ENCODE measurements around the gene TNKS1BP1.
A peak's percentile ranks its signal among the peaks of the same experiment; 100 is the strongest.

Gene TNKS1BP1

DNA sequence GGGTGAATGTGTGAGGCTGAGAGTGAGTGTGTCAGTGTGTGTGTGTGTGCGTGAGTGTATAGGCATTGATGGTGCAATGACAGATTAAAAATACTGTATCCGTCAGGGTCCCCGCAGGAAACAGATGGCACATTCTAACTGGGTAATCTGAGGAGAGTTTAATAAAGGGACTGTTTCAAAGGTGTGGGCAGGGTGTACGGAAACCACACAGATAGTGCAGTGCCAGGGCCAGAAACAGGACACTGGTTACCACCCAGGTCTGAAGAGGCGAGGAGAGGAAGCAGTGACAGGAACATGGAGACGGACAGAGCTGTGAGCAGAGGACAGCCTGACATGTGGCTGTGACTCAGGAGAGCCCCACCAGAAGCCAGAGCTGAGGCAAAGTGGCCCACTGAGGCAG lies 29.9 kb upstream of the TNKS1BP1 start:
- 92 to 94% methylated on average over 6 of the region's 6 CpGs for WGBS, 2 experiments

DNA sequence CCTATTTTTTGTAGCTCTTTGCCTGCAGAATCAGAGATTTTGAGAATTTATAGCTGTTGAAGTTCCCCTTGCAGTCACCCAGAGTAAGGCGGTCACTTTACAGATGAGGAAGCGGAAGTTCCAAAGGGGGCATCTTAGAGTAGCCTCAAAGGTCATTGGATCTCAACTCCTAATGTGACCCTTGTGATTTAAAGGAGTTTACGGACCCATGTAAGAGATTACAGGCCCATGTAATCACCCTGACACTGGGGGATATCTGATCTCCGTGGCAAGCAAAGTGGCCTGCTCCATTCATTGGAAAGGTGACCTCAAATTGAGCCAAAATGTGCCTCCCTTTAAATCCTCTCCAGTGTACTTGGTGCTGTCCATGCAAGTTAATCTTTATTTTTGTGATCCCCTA lies 29.1 kb upstream of the TNKS1BP1 start:
- Histone ChIP-seq H3K27me3 (ENCODE audit: control insufficient read depth, insufficient read depth, low read length, poor library complexity, severe bottlenecking) (no peaks in the 10 kb centered on the region), H3K27ac (ENCODE audit: insufficient read depth, low read depth, low read length, poor library complexity, severe bottlenecking) (peak overlapping the region; percentile 83), H3K36me3 (ENCODE audit: control insufficient read depth, insufficient read depth, low read length) (no peaks in the 10 kb centered on the region), H3K4me1 (ENCODE audit: control insufficient read depth, insufficient read depth, low read length) (peaks cover 26% of the 10 kb centered on the region), H3K4me3 (ENCODE audit: insufficient read depth, low read depth, low read length) (no peak overlapping the region), H3K9me3 (ENCODE audit: control insufficient read depth, low read length) (no peaks in the 10 kb centered on the region)
- WGBS, 2 experiments = 73 to 74% methylated on average over 4 of the region's 4 CpGs

More for the DNA sequence above, 29.9 kb upstream of the TNKS1BP1 start:
- H3K27me3 ChIP-seq (ENCODE audit: control insufficient read depth, insufficient read depth, low read length, poor library complexity, severe bottlenecking) = no peaks in the 10 kb centered on the region
- no peaks in the 10 kb centered on the region for H3K9me3 ChIP-seq (ENCODE audit: control insufficient read depth, low read length)
- no peak overlapping the region for H3K27ac ChIP-seq (ENCODE audit: insufficient read depth, low read depth, low read length, poor library complexity, severe bottlenecking)
- peaks cover 26% of the 10 kb centered on the region for H3K4me1 ChIP-seq (ENCODE audit: control insufficient read depth, insufficient read depth, low read length)
- no peak overlapping the region for H3K4me3 ChIP-seq (ENCODE audit: insufficient read depth, low read depth, low read length)
- no peaks in the 10 kb centered on the region for H3K36me3 ChIP-seq (ENCODE audit: control insufficient read depth, insufficient read depth, low read length)

DNA sequence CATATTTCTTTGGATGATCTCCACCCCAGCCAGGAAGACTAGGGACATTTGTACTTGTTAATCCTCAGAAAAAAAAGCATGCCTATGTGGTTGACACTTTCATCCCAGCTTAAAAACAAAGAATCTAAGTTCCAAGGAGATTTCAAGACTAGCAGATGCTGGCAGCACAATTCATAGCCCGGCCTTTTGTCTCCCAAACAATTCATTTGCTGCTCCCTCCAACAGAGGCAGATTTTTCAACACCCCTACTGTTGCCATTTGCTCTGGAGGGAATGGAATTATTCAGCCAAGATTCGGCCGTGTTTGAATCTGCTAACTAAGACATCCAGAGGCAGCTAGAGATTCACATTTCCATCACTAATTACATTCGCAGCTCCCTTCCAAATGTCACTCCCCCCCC lies 28.7 kb upstream of the TNKS1BP1 start:
- Histone ChIP-seq H3K36me3 (ENCODE audit: control insufficient read depth, insufficient read depth, low read length) (no peaks in the 10 kb centered on the region), H3K4me3 (ENCODE audit: insufficient read depth, low read depth, low read length) (no peak overlapping the region), H3K4me1 (ENCODE audit: control insufficient read depth, insufficient read depth, low read length) (peaks cover 25% of the 10 kb centered on the region), H3K9me3 (ENCODE audit: control insufficient read depth, low read length) (no peaks in the 10 kb centered on the region), H3K27ac (ENCODE audit: insufficient read depth, low read depth, low read length, poor library complexity, severe bottlenecking) (peak overlapping the region; percentile 83), H3K27me3 (ENCODE audit: control insufficient read depth, insufficient read depth, low read length, poor library complexity, severe bottlenecking) (no peaks in the 10 kb centered on the region)
- 39% methylated on average over 4 of the region's 4 CpGs for WGBS, 2 experiments

DNA sequence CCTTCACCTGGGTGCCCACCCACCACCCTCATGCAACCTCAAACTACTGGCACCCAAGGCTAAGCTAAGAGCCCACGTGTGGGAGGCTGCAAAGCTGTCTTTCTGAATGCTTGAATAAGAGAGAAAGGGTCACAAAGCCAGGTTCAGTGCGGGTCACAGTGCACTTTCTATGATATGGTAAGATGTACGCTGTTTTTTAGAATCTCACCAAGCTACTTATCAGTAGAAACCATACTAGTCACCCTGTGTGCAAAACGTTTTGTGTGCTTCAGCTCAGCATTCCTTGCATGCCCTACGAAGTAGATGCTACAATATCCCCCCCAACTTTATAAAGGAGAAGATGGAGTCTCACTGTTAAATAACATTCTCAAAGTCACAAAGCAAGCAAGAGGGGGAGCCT lies 28.3 kb upstream of the TNKS1BP1 start:
- 49 to 64% methylated on average over 5 of the region's 5 CpGs for WGBS, 2 experiments
- Histone ChIP-seq H3K9me3 (ENCODE audit: control insufficient read depth, low read length) (no peaks in the 10 kb centered on the region), H3K4me1 (ENCODE audit: control insufficient read depth, insufficient read depth, low read length) (peaks cover 25% of the 10 kb centered on the region), H3K4me3 (ENCODE audit: insufficient read depth, low read depth, low read length) (no peak overlapping the region), H3K36me3 (ENCODE audit: control insufficient read depth, insufficient read depth, low read length) (no peaks in the 10 kb centered on the region), H3K27me3 (ENCODE audit: control insufficient read depth, insufficient read depth, low read length, poor library complexity, severe bottlenecking) (no peaks in the 10 kb centered on the region), H3K27ac (ENCODE audit: insufficient read depth, low read depth, low read length, poor library complexity, severe bottlenecking) (peak overlapping the region; percentile 83)

DNA sequence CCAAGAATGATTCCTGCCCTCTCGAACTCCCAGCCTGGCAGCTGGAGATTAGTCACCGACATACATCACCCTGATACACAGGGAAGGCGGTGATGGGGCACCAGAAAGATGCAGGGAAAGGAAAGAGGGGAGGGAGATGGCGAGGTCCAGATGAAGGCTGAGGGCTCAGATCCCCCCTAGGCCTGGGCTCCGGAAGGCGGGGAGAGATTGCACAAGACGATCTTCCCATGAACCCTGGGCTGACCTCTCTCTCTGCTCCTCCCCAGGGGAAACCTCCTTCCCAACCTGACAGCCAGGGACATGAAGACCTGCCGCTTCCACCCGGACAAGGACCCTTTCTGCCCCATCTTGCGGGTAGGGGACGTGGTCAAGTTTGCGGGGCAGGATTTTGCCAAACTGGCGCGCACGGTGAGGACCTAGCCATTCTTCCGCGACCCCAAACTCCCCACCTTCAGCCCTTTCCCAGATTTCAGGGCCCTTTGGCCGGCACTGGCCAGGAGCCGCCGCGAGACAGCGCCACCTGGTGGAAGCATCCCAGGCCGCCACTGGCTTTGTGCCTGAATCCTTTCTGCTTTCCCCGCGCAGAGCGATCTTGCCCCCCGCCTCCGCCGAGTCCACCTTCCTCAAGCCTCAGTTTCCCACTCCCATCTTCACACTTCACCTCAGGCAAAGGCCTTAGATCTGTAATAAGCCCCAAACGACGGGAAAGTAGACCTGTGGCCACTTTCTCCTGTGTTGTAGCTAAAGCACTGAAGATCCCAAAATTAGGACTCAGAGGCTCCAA lies 24.9 kb upstream of the TNKS1BP1 start:
- Histone ChIP-seq H3K4me3 (ENCODE audit: insufficient read depth, low read depth, low read length) (peak overlapping the region; percentile 6), H3K4me1 (ENCODE audit: control insufficient read depth, insufficient read depth, low read length) (peaks cover 25% of the 10 kb centered on the region), H3K36me3 (ENCODE audit: control insufficient read depth, insufficient read depth, low read length) (no peaks in the 10 kb centered on the region), H3K27ac (ENCODE audit: insufficient read depth, low read depth, low read length, poor library complexity, severe bottlenecking) (no peak overlapping the region), H3K27me3 (ENCODE audit: control insufficient read depth, insufficient read depth, low read length, poor library complexity, severe bottlenecking) (no peaks in the 10 kb centered on the region), H3K9me3 (ENCODE audit: control insufficient read depth, low read length) (no peaks in the 10 kb centered on the region)
- WGBS, 2 experiments = 19 to 20% methylated on average over 31 of the region's 31 CpGs

DNA sequence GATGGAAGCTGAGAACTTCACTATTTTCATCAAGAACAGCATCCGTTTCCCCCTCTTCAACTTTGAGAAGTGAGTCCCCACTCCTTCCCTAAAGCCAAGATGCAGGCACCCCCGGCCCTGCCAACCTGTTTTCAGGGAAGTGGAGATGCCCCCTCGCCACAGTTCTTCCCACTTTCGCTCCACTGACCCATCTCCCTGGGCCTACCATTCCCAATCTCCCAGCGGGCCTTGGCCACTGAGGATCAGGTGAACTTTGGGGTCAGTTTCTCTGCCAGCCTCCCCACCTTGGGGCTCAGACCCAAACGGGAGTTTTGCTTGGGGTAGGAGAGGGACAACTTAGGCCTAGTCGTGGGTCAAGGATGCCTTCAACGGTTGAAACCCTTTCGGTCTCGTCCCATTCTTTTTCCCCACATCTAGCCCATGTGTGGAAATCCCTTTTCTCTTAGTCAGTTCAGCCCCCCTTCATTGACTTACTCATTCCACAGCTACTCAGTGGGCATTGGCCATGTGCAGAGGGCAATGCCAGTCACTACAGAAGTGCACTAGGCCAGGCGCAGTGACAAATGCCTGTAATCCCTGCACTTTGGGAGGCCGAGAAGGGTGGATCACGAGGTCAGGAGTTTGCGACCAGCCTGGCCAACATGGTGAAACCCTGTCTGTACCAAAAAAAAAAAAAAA lies 24.0 kb upstream of the TNKS1BP1 start:
- no peaks in the 10 kb centered on the region for H3K9me3 ChIP-seq (ENCODE audit: control insufficient read depth, low read length)
- peaks cover 18% of the 10 kb centered on the region for H3K4me1 ChIP-seq (ENCODE audit: control insufficient read depth, insufficient read depth, low read length)
- H3K4me3 ChIP-seq (ENCODE audit: insufficient read depth, low read depth, low read length) = no peak overlapping the region
- no peak overlapping the region for H3K27ac ChIP-seq (ENCODE audit: insufficient read depth, low read depth, low read length, poor library complexity, severe bottlenecking)
- WGBS, 2 experiments = 92 to 93% methylated on average over 14 of the region's 14 CpGs
- no peaks in the 10 kb centered on the region for H3K27me3 ChIP-seq (ENCODE audit: control insufficient read depth, insufficient read depth, low read length, poor library complexity, severe bottlenecking)
- H3K36me3 ChIP-seq (ENCODE audit: control insufficient read depth, insufficient read depth, low read length) = no peaks in the 10 kb centered on the region

DNA sequence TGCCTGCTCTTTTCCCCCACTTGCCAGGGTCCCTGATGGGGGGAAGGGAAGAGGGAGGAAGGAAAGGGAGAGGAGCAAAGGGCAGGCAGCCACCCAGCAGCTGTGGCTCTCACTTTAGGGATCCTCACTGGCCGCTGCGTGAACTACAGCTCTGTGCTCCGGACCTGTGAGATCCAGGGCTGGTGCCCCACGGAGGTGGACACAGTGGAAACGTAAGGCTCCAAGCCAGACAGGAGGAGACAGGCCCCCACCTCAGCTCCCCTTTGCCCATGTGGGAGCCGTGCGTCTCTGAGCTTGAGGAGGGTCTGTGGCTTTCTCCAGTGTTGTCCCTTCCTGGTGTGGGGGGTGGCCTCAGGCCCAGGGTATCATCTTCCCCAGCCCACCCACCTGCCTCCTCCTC lies 23.3 kb upstream of the TNKS1BP1 start:
- H3K27me3 ChIP-seq (ENCODE audit: control insufficient read depth, insufficient read depth, low read length, poor library complexity, severe bottlenecking) = no peaks in the 10 kb centered on the region
- no peaks in the 10 kb centered on the region for H3K36me3 ChIP-seq (ENCODE audit: control insufficient read depth, insufficient read depth, low read length)
- no peak overlapping the region for H3K4me3 ChIP-seq (ENCODE audit: insufficient read depth, low read depth, low read length)
- no peak overlapping the region for H3K27ac ChIP-seq (ENCODE audit: insufficient read depth, low read depth, low read length, poor library complexity, severe bottlenecking)
- 75 to 83% methylated on average over 7 of the region's 7 CpGs for WGBS, 2 experiments
- H3K9me3 ChIP-seq (ENCODE audit: control insufficient read depth, low read length) = no peaks in the 10 kb centered on the region
- H3K4me1 ChIP-seq (ENCODE audit: control insufficient read depth, insufficient read depth, low read length) = peaks cover 15% of the 10 kb centered on the region

DNA sequence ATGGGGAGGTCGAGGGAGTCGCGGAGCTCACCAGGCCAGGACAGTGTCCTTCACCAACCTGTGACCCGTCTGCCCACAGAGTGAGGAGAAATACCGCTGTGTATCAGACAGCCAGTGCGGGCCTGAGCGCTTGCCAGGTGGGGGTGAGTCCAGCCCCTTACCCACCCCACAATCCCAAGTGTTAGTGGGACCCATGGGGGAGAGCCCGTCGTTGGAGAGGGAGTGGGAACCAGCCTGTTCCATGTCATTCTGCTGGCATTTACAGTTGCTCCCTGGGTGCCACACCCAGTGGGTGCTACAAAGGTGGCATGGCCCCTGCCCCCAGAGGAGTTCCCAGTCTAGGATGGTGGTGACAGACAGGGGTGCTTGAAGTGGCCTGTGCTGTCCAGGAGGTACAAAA lies 22.6 kb upstream of the TNKS1BP1 start:
- H3K4me3 ChIP-seq (ENCODE audit: insufficient read depth, low read depth, low read length) = no peak overlapping the region
- no peaks in the 10 kb centered on the region for H3K27me3 ChIP-seq (ENCODE audit: control insufficient read depth, insufficient read depth, low read length, poor library complexity, severe bottlenecking)
- peaks cover 10% of the 10 kb centered on the region for H3K4me1 ChIP-seq (ENCODE audit: control insufficient read depth, insufficient read depth, low read length)
- H3K9me3 ChIP-seq (ENCODE audit: control insufficient read depth, low read length) = no peaks in the 10 kb centered on the region
- no peak overlapping the region for H3K27ac ChIP-seq (ENCODE audit: insufficient read depth, low read depth, low read length, poor library complexity, severe bottlenecking)
- no peaks in the 10 kb centered on the region for H3K36me3 ChIP-seq (ENCODE audit: control insufficient read depth, insufficient read depth, low read length)
- 90 to 94% methylated on average over 9 of the region's 9 CpGs for WGBS, 2 experiments

DNA sequence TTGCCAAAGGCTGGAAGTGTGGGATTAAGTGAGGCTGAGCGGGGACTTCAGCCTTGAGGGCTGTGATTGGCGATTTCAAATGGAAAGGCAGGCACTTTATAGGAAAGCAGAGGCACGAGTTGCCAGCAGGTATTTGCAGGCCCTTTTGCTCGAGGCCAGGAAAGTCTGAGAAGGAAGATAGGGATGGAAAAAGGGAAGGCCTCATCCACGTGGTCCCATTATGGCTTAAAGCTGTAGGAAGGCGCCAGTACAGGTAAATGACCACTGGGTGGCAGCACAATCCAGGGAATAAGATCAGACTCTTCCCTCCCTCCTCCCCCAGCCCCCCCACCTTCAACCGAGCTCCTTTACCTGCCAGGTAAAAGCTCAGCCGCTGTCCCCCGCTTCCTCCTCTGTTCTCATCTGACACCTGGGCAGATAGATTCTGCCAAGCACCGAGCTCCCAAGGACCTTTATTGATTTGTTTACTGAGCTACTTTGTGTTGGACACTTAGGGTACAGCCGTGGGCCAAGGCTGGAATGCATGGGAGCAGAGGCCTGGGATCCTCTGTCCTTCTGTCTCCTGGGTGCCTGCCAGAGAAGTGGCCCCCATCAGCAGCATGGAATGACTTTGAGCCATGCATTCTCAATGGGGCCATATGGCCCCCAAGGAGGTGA lies 20.9 kb upstream of the TNKS1BP1 start:
- Histone ChIP-seq H3K27me3 (ENCODE audit: control insufficient read depth, insufficient read depth, low read length, poor library complexity, severe bottlenecking) (no peaks in the 10 kb centered on the region), H3K9me3 (ENCODE audit: control insufficient read depth, low read length) (no peaks in the 10 kb centered on the region), H3K27ac (ENCODE audit: insufficient read depth, low read depth, low read length, poor library complexity, severe bottlenecking) (no peak overlapping the region), H3K4me3 (ENCODE audit: insufficient read depth, low read depth, low read length) (no peak overlapping the region), H3K36me3 (ENCODE audit: control insufficient read depth, insufficient read depth, low read length) (no peaks in the 10 kb centered on the region), H3K4me1 (ENCODE audit: control insufficient read depth, insufficient read depth, low read length) (peaks cover 10% of the 10 kb centered on the region)
- WGBS, 2 experiments = 25% methylated on average over 11 of the region's 11 CpGs

DNA sequence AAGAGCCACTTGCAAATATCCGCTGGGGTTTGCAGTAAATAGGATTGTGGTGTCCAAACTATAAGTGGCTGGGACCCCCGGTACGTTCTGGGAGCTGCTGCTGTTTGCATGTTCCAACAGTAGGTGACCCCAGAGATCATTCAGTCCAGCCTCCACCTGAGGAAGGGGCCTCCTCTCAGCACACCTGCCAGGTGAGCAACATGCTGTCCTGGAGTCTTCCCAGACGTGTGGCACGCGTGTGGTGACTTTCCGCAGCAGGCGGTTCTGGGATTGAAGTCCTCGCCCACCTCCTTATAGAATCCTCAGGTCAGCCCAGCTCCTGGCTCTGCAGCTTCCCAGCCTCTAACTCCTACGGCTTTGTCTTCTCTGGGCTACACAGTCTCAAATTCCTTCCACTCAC lies 20.1 kb upstream of the TNKS1BP1 start:
- Histone ChIP-seq H3K36me3 (ENCODE audit: control insufficient read depth, insufficient read depth, low read length) (no peaks in the 10 kb centered on the region), H3K27me3 (ENCODE audit: control insufficient read depth, insufficient read depth, low read length, poor library complexity, severe bottlenecking) (no peaks in the 10 kb centered on the region), H3K4me3 (ENCODE audit: insufficient read depth, low read depth, low read length) (no peak overlapping the region), H3K4me1 (ENCODE audit: control insufficient read depth, insufficient read depth, low read length) (peaks cover 12% of the 10 kb centered on the region), H3K27ac (ENCODE audit: insufficient read depth, low read depth, low read length, poor library complexity, severe bottlenecking) (no peak overlapping the region), H3K9me3 (ENCODE audit: control insufficient read depth, low read length) (no peaks in the 10 kb centered on the region)
- WGBS, 2 experiments = 95 to 96% methylated on average over 10 of the region's 10 CpGs

Measured in ectodermal cell (in vitro differentiated cells).